ENCODE results near the gene CBX4. TPM values are rescaled to one million over a fixed set of nuclear protein-coding genes. Genes with fewer than 3 reads are reported as not detected.
A peak's percentile ranks its signal among the peaks of the same experiment; 100 is the strongest.

CBX4 gene
- total RNA-seq, 4 donors from 2014 or later, result 5.6 to 17.2 (median 13.5) TPM

DNA sequence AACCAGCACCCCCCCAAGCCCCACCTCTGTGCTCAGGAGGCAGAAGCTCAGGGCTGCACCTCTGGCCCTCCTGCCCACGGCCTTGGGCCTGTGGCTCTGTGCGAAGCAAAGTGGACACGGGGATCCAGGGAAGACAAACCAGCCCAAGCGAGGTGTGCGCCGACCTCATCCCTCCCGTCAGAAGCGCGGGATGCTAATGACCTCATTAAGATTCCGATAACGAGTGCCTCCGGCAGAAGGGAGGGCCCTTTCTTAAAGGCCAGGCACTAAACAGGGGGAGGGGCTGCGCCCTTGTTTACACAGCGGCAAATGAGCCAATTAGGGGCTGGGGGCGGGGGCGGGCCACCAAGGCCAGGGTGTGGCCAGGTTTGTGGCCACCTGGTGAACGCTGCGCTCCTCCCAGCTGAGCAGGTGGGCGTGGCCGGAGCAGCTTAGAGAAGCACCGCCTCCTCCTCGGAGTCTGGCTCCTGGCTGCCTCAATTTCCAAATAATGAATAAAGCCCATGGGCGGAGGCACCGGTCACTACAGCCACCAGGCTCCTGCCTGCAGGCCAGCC, 3.2 kb downstream of the CBX4 start:
- intact Hi-C loops (cut with DNase I), result no loop called here
- Histone ChIP-seq H3K4me3 (replicated peaks in 1 of 3) (no peak overlapping the region), H3K4me1 (peaks cover 54 to 63% of the 10 kb centered on the region in 2 donors), H3K27ac (no peak overlapping the region), H3K9me3 (no peaks in the 10 kb centered on the region), H3K27me3 (peaks cover 3% of the 10 kb centered on the region), H3K36me3 (peaks cover 18 to 20% of the 10 kb centered on the region in 2 donors)
- TF ChIP-seq, protein P1, sequence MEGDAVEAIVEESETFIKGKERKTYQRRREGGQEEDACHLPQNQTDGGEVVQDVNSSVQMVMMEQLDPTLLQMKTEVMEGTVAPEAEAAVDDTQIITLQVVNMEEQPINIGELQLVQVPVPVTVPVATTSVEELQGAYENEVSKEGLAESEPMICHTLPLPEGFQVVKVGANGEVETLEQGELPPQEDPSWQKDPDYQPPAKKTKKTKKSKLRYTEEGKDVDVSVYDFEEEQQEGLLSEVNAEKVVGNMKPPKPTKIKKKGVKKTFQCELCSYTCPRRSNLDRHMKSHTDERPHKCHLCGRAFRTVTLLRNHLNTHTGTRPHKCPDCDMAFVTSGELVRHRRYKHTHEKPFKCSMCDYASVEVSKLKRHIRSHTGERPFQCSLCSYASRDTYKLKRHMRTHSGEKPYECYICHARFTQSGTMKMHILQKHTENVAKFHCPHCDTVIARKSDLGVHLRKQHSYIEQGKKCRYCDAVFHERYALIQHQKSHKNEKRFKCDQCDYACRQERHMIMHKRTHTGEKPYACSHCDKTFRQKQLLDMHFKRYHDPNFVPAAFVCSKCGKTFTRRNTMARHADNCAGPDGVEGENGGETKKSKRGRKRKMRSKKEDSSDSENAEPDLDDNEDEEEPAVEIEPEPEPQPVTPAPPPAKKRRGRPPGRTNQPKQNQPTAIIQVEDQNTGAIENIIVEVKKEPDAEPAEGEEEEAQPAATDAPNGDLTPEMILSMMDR (IDR thresholded peaks at IDR 0.05), result no peak
- TF ChIP-seq POLR2A (IDR thresholded peaks at IDR 0.05), result no peak
- no peak for DNase-seq
- WGBS, 2 donors, result 80% methylated on average over 19 to 20 of the region's 24 CpGs

DNA sequence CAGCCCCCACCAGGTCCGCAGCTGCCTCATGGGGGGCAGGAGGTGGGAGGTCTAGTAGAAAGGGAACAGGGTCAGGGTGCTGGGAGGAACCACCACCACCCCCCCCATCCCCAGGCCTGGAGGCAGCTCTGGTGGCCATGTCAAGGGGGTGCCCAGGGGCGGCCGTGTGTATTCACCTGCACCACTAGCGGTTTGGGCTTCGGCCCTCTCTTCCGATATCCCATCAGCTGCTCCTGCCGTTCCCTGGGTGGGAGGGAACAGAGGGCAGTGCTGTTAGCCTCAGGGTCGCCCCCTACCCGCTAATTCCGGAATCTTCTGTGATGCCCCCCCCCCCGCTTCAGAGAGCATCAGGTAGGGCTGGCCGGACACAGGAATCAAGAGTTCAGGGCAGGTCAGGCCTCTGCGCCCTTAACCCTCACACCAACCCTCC, 3.8 kb downstream of the CBX4 start:
- Histone ChIP-seq H3K9me3 (no peaks in the 10 kb centered on the region), H3K4me1 (peaks cover 56 to 63% of the 10 kb centered on the region in 2 donors), H3K36me3 (peaks cover 18 to 20% of the 10 kb centered on the region in 2 donors), H3K27ac (no peak overlapping the region), H3K4me3 (replicated peaks in 1 of 3) (no peak overlapping the region), H3K27me3 (no peaks in the 10 kb centered on the region)
- intact Hi-C loops (cut with DNase I), result no loop called here
- DNase-seq, result no peak
- no peak for TF ChIP-seq POLR2A (IDR thresholded peaks at IDR 0.05)
- TF ChIP-seq, protein P1 (IDR thresholded peaks at IDR 0.05), result no peak
- 87 to 88% methylated on average over 11 to 12 of the region's 13 CpGs for WGBS, 2 donors

DNA sequence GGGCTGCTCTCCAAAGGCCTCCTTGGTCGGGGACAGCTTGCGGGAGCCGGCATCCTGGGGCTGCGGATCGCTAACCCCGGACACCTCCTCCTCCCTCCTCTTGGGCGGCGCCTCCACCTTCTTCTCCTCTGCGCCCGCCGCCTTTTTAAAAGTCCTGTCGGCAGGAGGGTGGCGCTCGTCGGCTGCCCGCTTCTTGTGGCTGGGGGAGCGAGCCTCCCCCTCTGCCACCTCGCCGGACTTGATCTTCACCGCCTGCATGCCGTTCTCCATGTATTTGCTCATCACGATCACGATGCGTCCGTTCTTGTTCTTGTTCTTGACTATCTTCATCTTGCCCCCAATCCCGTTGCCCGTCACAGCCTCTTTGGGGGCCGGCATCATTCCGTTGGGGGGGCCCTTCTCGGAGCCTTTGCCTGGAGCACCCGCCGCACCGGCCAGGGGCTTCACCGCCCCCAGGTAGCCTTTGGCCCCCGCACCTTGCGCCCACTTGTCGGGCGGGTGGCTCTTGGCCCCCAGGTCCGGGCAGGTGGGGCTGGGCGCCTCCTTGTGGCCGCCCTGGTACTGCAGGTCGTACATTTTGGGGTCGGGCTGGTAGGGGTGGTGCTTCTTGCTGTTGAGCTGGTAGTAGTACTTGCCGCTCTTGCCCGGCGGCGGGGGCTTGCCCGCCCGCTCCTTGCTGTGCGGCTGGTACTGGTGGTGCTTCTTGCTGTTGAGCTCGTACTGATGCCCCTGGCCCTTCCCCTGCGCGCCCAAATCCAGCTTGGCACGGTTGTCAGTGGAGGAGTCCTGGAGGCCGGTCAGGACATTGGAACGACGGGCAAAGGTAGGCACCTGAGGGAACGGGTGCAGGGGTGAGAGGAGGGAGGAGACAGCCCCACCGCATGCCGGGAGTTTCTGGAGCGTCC, 4.4 kb downstream of the CBX4 start:
- Histone ChIP-seq H3K27ac (no peak overlapping the region), H3K36me3 (peaks cover 18 to 20% of the 10 kb centered on the region in 2 donors), H3K4me1 (peaks cover 53 to 63% of the 10 kb centered on the region in 2 donors), H3K4me3 (replicated peaks in 1 of 3) (no peak overlapping the region), H3K27me3 (no peaks in the 10 kb centered on the region), H3K9me3 (no peaks in the 10 kb centered on the region)
- intact Hi-C loops (cut with DNase I), result no loop called here
- 89 to 94% methylated on average over 38 to 53 of the region's 61 CpGs for WGBS, 2 donors
- no peak for DNase-seq
- TF ChIP-seq, protein P1 (IDR thresholded peaks at IDR 0.05), result peak; percentile 29 to 59 (median 38)
- TF ChIP-seq POLR2A (IDR thresholded peaks at IDR 0.05), result no peak

DNA sequence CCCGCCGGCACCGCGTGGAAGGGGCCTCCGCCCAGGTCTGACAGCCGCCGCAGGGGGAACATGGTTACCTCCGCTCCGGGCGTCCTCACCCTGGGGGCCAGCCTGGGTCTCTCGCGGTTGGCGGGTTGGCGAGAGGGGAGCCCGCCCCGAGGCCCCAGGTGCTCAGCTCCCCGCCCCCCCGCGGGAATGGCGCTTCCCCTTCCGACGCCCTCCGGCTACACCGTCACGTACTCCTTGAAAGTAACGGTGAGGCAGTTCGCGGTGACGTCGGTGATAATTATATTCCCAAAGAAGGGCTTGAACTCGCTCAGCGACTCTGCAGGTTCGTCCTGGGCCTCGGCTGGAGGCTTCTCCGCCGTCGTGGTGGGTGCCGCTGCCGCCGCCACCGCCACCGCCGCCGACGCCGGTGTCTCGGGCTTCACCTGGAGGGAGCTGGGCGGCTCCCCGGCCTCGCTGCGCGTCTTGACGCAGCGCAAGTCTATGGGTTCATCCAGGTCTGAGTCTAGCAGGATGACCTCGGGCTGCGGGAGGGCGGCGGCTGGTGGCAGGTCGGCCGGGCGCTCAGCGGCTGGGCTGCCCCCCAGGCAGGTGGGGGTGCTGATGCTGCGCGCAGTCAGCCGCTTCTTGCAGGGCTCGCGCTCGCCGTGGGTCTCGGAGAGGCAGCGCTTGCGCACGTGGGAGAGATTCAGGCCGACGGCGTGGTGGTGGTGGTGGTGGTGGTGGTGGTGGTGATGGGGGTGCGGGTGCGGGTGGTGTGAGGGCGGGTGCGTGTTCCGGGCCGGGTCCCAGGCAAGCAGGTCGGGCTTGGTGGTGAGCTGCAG, 5.3 kb downstream of the CBX4 start:
- DNase-seq, result no peak
- H3K4me1 ChIP-seq, result peaks cover 59 to 68% of the 10 kb centered on the region in 2 donors
- WGBS, 2 donors, result 85 to 90% methylated on average over 45 to 79 of the region's 83 CpGs
- H3K9me3 ChIP-seq, result no peaks in the 10 kb centered on the region
- intact Hi-C loops (cut with DNase I), result no loop called here
- H3K27me3 ChIP-seq, result no peaks in the 10 kb centered on the region
- no peak overlapping the region for H3K4me3 ChIP-seq (replicated peaks in 1 of 3)
- H3K36me3 ChIP-seq, result peaks cover 18 to 20% of the 10 kb centered on the region in 2 donors
- no peak overlapping the region for H3K27ac ChIP-seq
- TF ChIP-seq, protein P1 (IDR thresholded peaks at IDR 0.05), result no peak
- TF ChIP-seq POLR2A (IDR thresholded peaks at IDR 0.05), result no peak

Measured in thyroid gland (tissue), 4 donors.